GM18505 (cell line): ENCODE measurements around the gene CDC6.

Source experiments
- ATAC-seq: cut with Tn5 transposase; IDR thresholded peaks from one replicate; pipeline ENCODE4 v1.9.1; 2021; ENCODE audit not compliant: unreplicated experiment
- POLR2A ChIP-seq: IDR thresholded peaks from 4 replicates; pipeline ENCODE4 v1.6.1; 2011; ENCODE audit warnings: borderline replicate concordance; ENCODE audit not compliant: insufficient read depth, insufficient read length; ENCODE audit errors: extremely low read depth

CDC6 gene

GRCh38 chr17:40326014-40326831 is 38.5 kb downstream of the CDC6 start:
- ATAC-seq, result no peak
- TF ChIP-seq POLR2A, result no peak

- ATAC-seq, result no peak
- TF ChIP-seq POLR2A, result no peak
Observed at GRCh38 chr17:40326832-40327199, 39.1 kb downstream of the CDC6 start.

GRCh38 chr17:40327244-40327729 is 39.6 kb downstream of the CDC6 start:
- TF ChIP-seq POLR2A, result no peak
- no peak for ATAC-seq

GRCh38 chr17:40327735-40328385 is 40.2 kb downstream of the CDC6 start:
- ATAC-seq, result no peak
- TF ChIP-seq POLR2A, result no peak

- ATAC-seq, result no peak
Observed at GRCh38 chr17:40328386-40328766, 40.7 kb downstream of the CDC6 start.

GRCh38 chr17:40329839-40330794 is 42.4 kb downstream of the CDC6 start:
- no peak for ATAC-seq
- TF ChIP-seq POLR2A, result no peak

More at GRCh38 chr17:40328386-40328766, 40.7 kb downstream of the CDC6 start:
- TF ChIP-seq POLR2A, result no peak

GRCh38 chr17:40330850-40331470 is 43.3 kb downstream of the CDC6 start:
- ATAC-seq, result no peak
- no peak for TF ChIP-seq POLR2A

- no peak for ATAC-seq
- TF ChIP-seq POLR2A, result no peak
Observed at GRCh38 chr17:40331743-40332641, 44.3 kb downstream of the CDC6 start.

- no peak for TF ChIP-seq POLR2A
- no peak for ATAC-seq
Observed at GRCh38 chr17:40333781-40334448, 46.2 kb downstream of the CDC6 start.

- TF ChIP-seq POLR2A, result no peak
Observed at GRCh38 chr17:40335620-40336019, 47.9 kb downstream of the CDC6 start.

GRCh38 chr17:40337351-40337750 is 49.7 kb downstream of the CDC6 start:
- no peak for TF ChIP-seq POLR2A
- no peak for ATAC-seq

More at GRCh38 chr17:40335620-40336019, 47.9 kb downstream of the CDC6 start:
- no peak for ATAC-seq
